Islet of Langerhans (tissue), 1 donor: ENCODE results near the gene WDR53.
"Not testable (repeated sequence)": the region's sequence is repeated elsewhere in the genome, so short reads cannot be mapped to it uniquely, and the experiment has no call there.

Experiments used
- FAIRE-seq: peaks from one replicate; lab custom pipeline; 2011; peaks lifted over from hg19 to GRCh38; lab: Jason Lieb, UNC

Gene WDR53

GRCh38 chr3:196517162-196517800 lies 51.1 kb downstream of the WDR53 start:
- no peak for FAIRE-seq

- FAIRE-seq, result no peak
Measured at GRCh38 chr3:196514913-196515621, 53.3 kb downstream of the WDR53 start, which contains the start of gene SMCO1. Gene SMCO1 (minus strand): TSS chr3:196515346. CDS start chr3:196515209, 137 bp downstream.

- no peak for FAIRE-seq
Measured at GRCh38 chr3:196514350-196514716, 54.0 kb downstream of the WDR53 start.

- FAIRE-seq, result no peak
Measured at GRCh38 chr3:196513697-196514349, 54.5 kb downstream of the WDR53 start.

- not testable (repeated sequence) for FAIRE-seq
Measured at GRCh38 chr3:196511646-196512425, 56.5 kb downstream of the WDR53 start.

GRCh38 chr3:196511108-196511507 lies 57.2 kb downstream of the WDR53 start:
- FAIRE-seq, result not testable (repeated sequence)

GRCh38 chr3:196506687-196507086 lies 61.7 kb downstream of the WDR53 start:
- FAIRE-seq, result no peak

GRCh38 chr3:196504556-196504955 lies 63.8 kb downstream of the WDR53 start:
- FAIRE-seq, result no peak
